ENCODE data around the gene NCMAP. TPM values are rescaled to one million over a fixed set of nuclear protein-coding genes. Genes with fewer than 3 reads are reported as not detected.

NCMAP gene
- total RNA-seq, 1 donor from 2014 or later, result not detected

GRCh38 chr1:24540906-24541710 lies 14.8 kb upstream of the NCMAP start:
- no peak for DNase-seq
- ATAC-seq (ENCODE audit: low read depth), result peak; percentile 53
- CTCF ChIA-PET, result interaction anchor here (0.8 to 2.3 kb wide), 4 partner anchors 8 to 46 kb away, joined by 3 to 8 read pairs (median 4); no protein-coding TSS in a partner anchor
- Mint-ChIP-seq H3K36me3 (ENCODE audit: low read depth) (peaks cover 1% of the 10 kb centered on the region), H3K9me3 (no peaks in the 10 kb centered on the region), H3K27me3 (no peaks in the 10 kb centered on the region), H3K4me1 (peaks cover 49% of the 10 kb centered on the region), H3K4me3 (peak overlapping the region; percentile 19), H3K27ac (peak overlapping the region; percentile 30)
- POLR2A ChIA-PET, result interaction anchor here (0.6 to 1.8 kb wide), 9 partner anchors 8 to 149 kb away, joined by 3 to 6 read pairs (median 4); partner anchors contain the start of gene RCAN3
- no peak for TF ChIP-seq CTCF (IDR thresholded peaks at IDR 0.05)
- intact Hi-C loops (cut with micrococcal nuclease), result loop anchor here (2.0 kb wide), 1 partner anchor 14 kb away; no protein-coding TSS in a partner anchor

GRCh38 chr1:24541711-24542346 lies 14.1 kb upstream of the NCMAP start:
- H3K4me3 Mint-ChIP-seq, result no peak overlapping the region
- POLR2A ChIA-PET, result interaction anchor here (1.0 to 1.8 kb wide), 4 partner anchors 9 to 127 kb away, joined by 3 to 6 read pairs (median 4); partner anchors contain the start of gene RCAN3
- intact Hi-C loops (cut with micrococcal nuclease), result loop anchor here (2.0 kb wide), 1 partner anchor 13 kb away; no protein-coding TSS in a partner anchor
- ATAC-seq (ENCODE audit: low read depth) (no peak), DNase-seq (no peak)
- peaks cover 42% of the 10 kb centered on the region for H3K4me1 Mint-ChIP-seq
- H3K27me3 Mint-ChIP-seq, result no peaks in the 10 kb centered on the region
- no peak for TF ChIP-seq CTCF (IDR thresholded peaks at IDR 0.05)
- peaks cover 1% of the 10 kb centered on the region for H3K36me3 Mint-ChIP-seq (ENCODE audit: low read depth)
- CTCF ChIA-PET, result interaction anchor here (0.8 to 2.3 kb wide), 3 partner anchors 15 to 45 kb away, joined by 3 to 8 read pairs (median 5); no protein-coding TSS in a partner anchor
- no peaks in the 10 kb centered on the region for H3K9me3 Mint-ChIP-seq
- peak overlapping the region; percentile 30 for H3K27ac Mint-ChIP-seq

GRCh38 chr1:24544239-24544638 lies 11.6 kb upstream of the NCMAP start:
- ChIA-PET POLR2A (no interaction called here), CTCF (no interaction called here)
- H3K27ac Mint-ChIP-seq, result no peak overlapping the region
- no peaks in the 10 kb centered on the region for H3K27me3 Mint-ChIP-seq
- peaks cover 43% of the 10 kb centered on the region for H3K4me1 Mint-ChIP-seq
- H3K4me3 Mint-ChIP-seq, result no peak overlapping the region
- ATAC-seq (ENCODE audit: low read depth) (no peak), DNase-seq (no peak)
- intact Hi-C loops (cut with micrococcal nuclease), result no loop called here
- no peak for TF ChIP-seq CTCF (IDR thresholded peaks at IDR 0.05)
- peaks cover 1% of the 10 kb centered on the region for H3K36me3 Mint-ChIP-seq (ENCODE audit: low read depth)
- H3K9me3 Mint-ChIP-seq, result no peaks in the 10 kb centered on the region

- ATAC-seq (ENCODE audit: low read depth), result no peak
- H3K4me3 Mint-ChIP-seq, result no peak overlapping the region
- POLR2A ChIA-PET, result no interaction called here
- no peak for DNase-seq
- TF ChIP-seq CTCF (IDR thresholded peaks at IDR 0.05), result no peak
- H3K4me1 Mint-ChIP-seq, result peaks cover 31% of the 10 kb centered on the region
- H3K27me3 Mint-ChIP-seq, result no peaks in the 10 kb centered on the region
- intact Hi-C loops (cut with micrococcal nuclease), result no loop called here
- CTCF ChIA-PET, result interaction anchor here (1.1 kb wide), 1 partner anchor 41 kb away, joined by 6 read pairs; no protein-coding TSS in a partner anchor
- H3K9me3 Mint-ChIP-seq, result no peaks in the 10 kb centered on the region
- H3K36me3 Mint-ChIP-seq (ENCODE audit: low read depth), result no peaks in the 10 kb centered on the region
- peak overlapping the region; percentile 13 for H3K27ac Mint-ChIP-seq
Measured at GRCh38 chr1:24545662-24546061, 10.2 kb upstream of the NCMAP start.

- intact Hi-C loops (cut with micrococcal nuclease), result no loop called here
- no peak overlapping the region for H3K27ac Mint-ChIP-seq
- no peak overlapping the region for H3K4me3 Mint-ChIP-seq
Measured at GRCh38 chr1:24547195-24547594, 8.7 kb upstream of the NCMAP start.

More at GRCh38 chr1:24547195-24547594, 8.7 kb upstream of the NCMAP start:
- Mint-ChIP-seq H3K27me3 (no peaks in the 10 kb centered on the region), H3K4me1 (peaks cover 21% of the 10 kb centered on the region), H3K36me3 (ENCODE audit: low read depth) (no peaks in the 10 kb centered on the region), H3K9me3 (no peaks in the 10 kb centered on the region)
- no peak for DNase-seq
- TF ChIP-seq CTCF (IDR thresholded peaks at IDR 0.05), result no peak
- ChIA-PET POLR2A (interaction anchor here (1.1 kb wide), 1 partner anchor 117 kb away, joined by 3 read pairs; no protein-coding TSS in a partner anchor), CTCF (interaction anchor here (0.7 to 1.1 kb wide), 2 partner anchors 11 to 132 kb away, joined by 3 read pairs; partner anchors contain the start of gene NIPAL3)
- ATAC-seq (ENCODE audit: low read depth), result no peak
